H9 (cell line): ENCODE data around the gene ZNF76. TPM values are rescaled to one million over a fixed set of nuclear protein-coding genes. Genes with fewer than 3 reads are reported as not detected.

Experiments used
- DNase-seq: peaks from one replicate; pipeline ENCODE4 v3.0.0-alpha.2; 2017
- H2AFZ ChIP-seq: one replicate; pipeline ENCODE4 v1.6.1; 2013; ENCODE audit warnings: mild to moderate bottlenecking, low read length, control low read depth, moderate library complexity
- H2AK5ac ChIP-seq: 2 replicates; pipeline ENCODE4 v1.6.1; 2013; ENCODE audit warnings: low read length, control low read depth, mixed read lengths; ENCODE audit not compliant: insufficient read length
- H2BK120ac ChIP-seq: one replicate; pipeline ENCODE4 v1.6.1; 2013; ENCODE audit warnings: low read depth, mild to moderate bottlenecking, low read length, control low read depth, inconsistent platforms; ENCODE audit not compliant: poor library complexity, severe bottlenecking
- H2BK12ac ChIP-seq: 2 replicates; pipeline ENCODE4 v1.6.1; 2013; ENCODE audit warnings: low read length, control low read depth, mixed read lengths, low read depth; ENCODE audit not compliant: insufficient read length
- H2BK15ac ChIP-seq: 2 replicates; pipeline ENCODE4 v1.6.1; 2013; ENCODE audit warnings: low read depth, low read length, control low read depth
- H2BK20ac ChIP-seq: one replicate; pipeline ENCODE4 v1.6.1; 2013; ENCODE audit warnings: low read depth, mild to moderate bottlenecking, low read length, control low read depth, inconsistent platforms; ENCODE audit not compliant: poor library complexity, severe bottlenecking
- H2BK5ac ChIP-seq: 2 replicates; pipeline ENCODE4 v1.6.1; 2013; ENCODE audit warnings: low read length, control low read depth, mixed read lengths; ENCODE audit not compliant: insufficient read length
- H3K14ac ChIP-seq: 2 replicates; pipeline ENCODE4 v1.6.1; 2013; ENCODE audit warnings: low read length, control low read depth; ENCODE audit not compliant: insufficient read depth
- H3K18ac ChIP-seq: 2 replicates; pipeline ENCODE4 v1.6.1; 2013; ENCODE audit warnings: low read depth, mild to moderate bottlenecking, mixed read lengths, low read length, control low read depth; ENCODE audit not compliant: insufficient read length
- H3K23ac ChIP-seq: 2 replicates; pipeline ENCODE4 v1.6.1; 2013; ENCODE audit warnings: low read length, control low read depth, mixed read lengths, low read depth; ENCODE audit not compliant: insufficient read length
- H3K23me2 ChIP-seq: 2 replicates; pipeline ENCODE4 v1.6.1; 2013; ENCODE audit warnings: low read depth, mild to moderate bottlenecking, mixed read lengths, low read length, control low read depth; ENCODE audit not compliant: insufficient read length, poor library complexity, severe bottlenecking
- H3K27ac ChIP-seq: 2 replicates; pipeline ENCODE4 v1.5.1; 2013; ENCODE audit warnings: low read length, control low read depth, mixed read lengths, low read depth; ENCODE audit not compliant: insufficient read length
- H3K27me3 ChIP-seq: 2 replicates; pipeline ENCODE4 v1.6.1; 2013; ENCODE audit warnings: low read length, control low read depth, inconsistent platforms; ENCODE audit not compliant: insufficient read depth
- H3K4ac ChIP-seq: 2 replicates; pipeline ENCODE4 v1.6.1; 2013; ENCODE audit warnings: low read depth, mild to moderate bottlenecking, control low read depth, inconsistent platforms, low read length, moderate library complexity
- H3K4me1 ChIP-seq: 2 replicates; pipeline ENCODE4 v1.6.1; 2013; ENCODE audit warnings: low read length, control low read depth, inconsistent platforms; ENCODE audit not compliant: insufficient read depth
- H3K4me2 ChIP-seq: 2 replicates; pipeline ENCODE4 v1.6.1; 2013; ENCODE audit warnings: low read length, control low read depth, mixed read lengths; ENCODE audit not compliant: insufficient read length, insufficient read depth
- H3K56ac ChIP-seq: 2 replicates; pipeline ENCODE4 v1.6.1; 2013; ENCODE audit warnings: low read depth, mild to moderate bottlenecking, mixed read lengths, low read length, control low read depth; ENCODE audit not compliant: insufficient read length
- H3K79me1 ChIP-seq: 2 replicates; pipeline ENCODE4 v1.6.1; 2013; ENCODE audit warnings: low read depth, mild to moderate bottlenecking, moderate library complexity, low read length, control low read depth, inconsistent platforms; ENCODE audit not compliant: insufficient read depth, poor library complexity, severe bottlenecking
- H3K79me2 ChIP-seq: 2 replicates; pipeline ENCODE4 v1.6.1; 2013; ENCODE audit warnings: low read length, control low read depth, inconsistent platforms; ENCODE audit not compliant: insufficient read depth
- H3K9ac ChIP-seq: 2 replicates; pipeline ENCODE4 v1.6.1; 2013; ENCODE audit warnings: low read length, control low read depth, mixed read lengths; ENCODE audit not compliant: insufficient read length; ENCODE audit errors: extremely low read depth
- H3K9me3 ChIP-seq: one replicate; pipeline ENCODE4 v1.6.1; 2013; ENCODE audit warnings: low read depth, low read length, inconsistent platforms; ENCODE audit not compliant: control insufficient read depth
- H3T11ph ChIP-seq: one replicate; pipeline ENCODE4 v1.6.1; 2013; ENCODE audit warnings: mild to moderate bottlenecking, low read length, control low read depth, inconsistent platforms
- H4K20me1 ChIP-seq: one replicate; pipeline ENCODE4 v1.6.1; 2013; ENCODE audit not compliant: control insufficient read depth, insufficient read length, insufficient read depth
- H4K5ac ChIP-seq: 2 replicates; pipeline ENCODE4 v1.6.1; 2013; ENCODE audit warnings: low read depth, mild to moderate bottlenecking, mixed read lengths, low read length, control low read depth; ENCODE audit not compliant: insufficient read length
- H4K8ac ChIP-seq: replicated peaks from 2 replicates; pipeline ENCODE4 v1.6.1; 2013; ENCODE audit warnings: low read length, control low read depth, mixed read lengths, low read depth; ENCODE audit not compliant: insufficient read length
- H4K91ac ChIP-seq: 2 replicates; pipeline ENCODE4 v1.6.1; 2013; ENCODE audit warnings: low read depth, mild to moderate bottlenecking, moderate library complexity, mixed read lengths, low read length, control low read depth; ENCODE audit not compliant: insufficient read length
- H3K27ac Mint-ChIP-seq, 3 experiments: 2 replicates in 2 of 3; 3 replicates in 1 of 3; pipeline ENCODE4 v1.8.0; 2020 to 2021; ENCODE audit warnings: mixed read lengths in 3 of 3, mild to moderate bottlenecking in 1 of 3, moderate library complexity in 1 of 3
- H3K27me3 Mint-ChIP-seq: 2 replicates; pipeline ENCODE4 v1.8.0; 2021; ENCODE audit warnings: low read depth, mild to moderate bottlenecking, moderate library complexity, mixed read lengths
- H3K36me3 Mint-ChIP-seq, 3 experiments: 2 replicates in 2 of 3; 3 replicates in 1 of 3; pipeline ENCODE4 v1.8.0; 2020 to 2021; ENCODE audit warnings: low read depth in 3 of 3, mixed read lengths in 3 of 3; ENCODE audit not compliant: insufficient read depth in 1 of 3
- H3K4me1 Mint-ChIP-seq, 2 experiments: 2 replicates each; pipeline ENCODE4 v1.8.0; 2020; ENCODE audit warnings: mixed read lengths in 2 of 2
- H3K4me3 Mint-ChIP-seq, 2 experiments: 2 replicates in 1 of 2; 3 replicates in 1 of 2; pipeline ENCODE4 v1.8.0; 2020 to 2021; ENCODE audit warnings: mild to moderate bottlenecking in 2 of 2, mixed read lengths in 2 of 2, moderate library complexity in 1 of 2
- H3K9me3 Mint-ChIP-seq, 2 experiments: 2 replicates in 1 of 2; 3 replicates in 1 of 2; pipeline ENCODE4 v1.8.0; 2020; ENCODE audit warnings: mild to moderate bottlenecking in 2 of 2, mixed read lengths in 2 of 2, moderate library complexity in 1 of 2
- WGBS: extraction: QIAGEN DNeasy Blood & Tissue Kit; methylation state at CpG from one replicate; pipeline ENCODE4 v1.1.7; 2013; ENCODE audit warnings: missing lambda C conversion rate, low lambda C conversion rate, mixed read lengths; ENCODE audit not compliant: insufficient read length; ENCODE audit errors: extremely low coverage; 5-methylcytosine and 5-hydroxymethylcytosine counted together
- total RNA-seq: library from RNA; stranded (reverse); gene quantifications from 2 replicates; pipeline ENCODE4 v1.2.1, GENCODE V29; 2021
- TF ChIP-seq, protein P1 (sequence below): fragments of 200-600 bp; sonication (generic); conservative IDR thresholded peaks from 3 replicates; pipeline ENCODE4 v1.8.0; 2021; ENCODE audit warnings: antibody characterized with exemption, mild to moderate bottlenecking

Gene ZNF76
- total RNA-seq, 1 experiment from 2014 or later: 21.1 TPM

DNA sequence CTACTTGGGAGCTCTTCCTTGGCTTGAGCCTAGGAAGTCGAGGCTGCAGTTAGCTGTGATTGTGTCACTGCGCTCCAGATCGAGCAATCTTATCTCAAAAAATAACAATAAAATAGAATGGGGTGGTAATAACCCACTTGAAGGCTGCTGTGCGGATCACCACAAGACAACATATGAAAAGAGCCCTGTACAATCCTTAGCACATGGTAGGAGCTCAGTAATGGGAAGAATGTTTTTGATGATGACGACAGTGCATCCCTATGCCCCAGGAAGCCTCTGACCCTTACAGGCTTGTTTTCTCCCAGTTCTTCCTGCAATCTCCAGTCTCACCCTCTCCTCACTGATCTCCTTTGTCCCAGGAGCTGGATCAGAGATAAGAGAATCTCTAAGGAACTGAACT lies 30.2 kb upstream of the ZNF76 start:
- TF ChIP-seq, protein P1, sequence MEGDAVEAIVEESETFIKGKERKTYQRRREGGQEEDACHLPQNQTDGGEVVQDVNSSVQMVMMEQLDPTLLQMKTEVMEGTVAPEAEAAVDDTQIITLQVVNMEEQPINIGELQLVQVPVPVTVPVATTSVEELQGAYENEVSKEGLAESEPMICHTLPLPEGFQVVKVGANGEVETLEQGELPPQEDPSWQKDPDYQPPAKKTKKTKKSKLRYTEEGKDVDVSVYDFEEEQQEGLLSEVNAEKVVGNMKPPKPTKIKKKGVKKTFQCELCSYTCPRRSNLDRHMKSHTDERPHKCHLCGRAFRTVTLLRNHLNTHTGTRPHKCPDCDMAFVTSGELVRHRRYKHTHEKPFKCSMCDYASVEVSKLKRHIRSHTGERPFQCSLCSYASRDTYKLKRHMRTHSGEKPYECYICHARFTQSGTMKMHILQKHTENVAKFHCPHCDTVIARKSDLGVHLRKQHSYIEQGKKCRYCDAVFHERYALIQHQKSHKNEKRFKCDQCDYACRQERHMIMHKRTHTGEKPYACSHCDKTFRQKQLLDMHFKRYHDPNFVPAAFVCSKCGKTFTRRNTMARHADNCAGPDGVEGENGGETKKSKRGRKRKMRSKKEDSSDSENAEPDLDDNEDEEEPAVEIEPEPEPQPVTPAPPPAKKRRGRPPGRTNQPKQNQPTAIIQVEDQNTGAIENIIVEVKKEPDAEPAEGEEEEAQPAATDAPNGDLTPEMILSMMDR: no peak
- no peak for DNase-seq
- Histone ChIP-seq H2AFZ (no peak overlapping the region), H3K4me2 (no peak overlapping the region), H2BK15ac (no peak overlapping the region), H2BK5ac (no peak overlapping the region), H4K8ac (no peak overlapping the region), H2AK5ac (no peak overlapping the region), H3K14ac (no peak overlapping the region), H3T11ph (no peak overlapping the region), H2BK120ac (no peak overlapping the region), H3K9ac (no peak overlapping the region), H3K18ac (no peak overlapping the region), H3K23me2 (no peaks in the 10 kb centered on the region), H3K4ac (no peak overlapping the region), H3K4me1 (no peaks in the 10 kb centered on the region), H3K79me2 (no peaks in the 10 kb centered on the region), H4K91ac (no peak overlapping the region), H2BK20ac (no peak overlapping the region), H3K27me3 (no peaks in the 10 kb centered on the region; the same call in 1 of the 2 replicates), H3K79me1 (no peaks in the 10 kb centered on the region), H4K5ac (no peak overlapping the region), H3K23ac (no peak overlapping the region), H3K27ac (no peak overlapping the region), H4K20me1 (peaks cover 3% of the 10 kb centered on the region), H3K56ac (no peak overlapping the region), H3K9me3 (no peaks in the 10 kb centered on the region), H2BK12ac (no peak overlapping the region)
- H3K9me3 Mint-ChIP-seq: peaks cover 0 to under 1% of the 10 kb centered on the region in 2 experiments; a peak in 1 of 5 replicates
- peaks cover 4 to 7% (median 5%) of the 10 kb centered on the region in 3 experiments; a peak in 6 of 7 replicates for H3K36me3 Mint-ChIP-seq
- H3K27ac Mint-ChIP-seq: no peak overlapping the region
- no CpG with 5 or more reads among the region's 5 CpGs for WGBS
- peaks cover 64% of the 10 kb centered on the region for H3K27me3 Mint-ChIP-seq
- no peak overlapping the region for H3K4me3 Mint-ChIP-seq
- no peaks in the 10 kb centered on the region for H3K4me1 Mint-ChIP-seq
